GM13977 (cell line): ENCODE results near the gene TNFRSF12A.

Experiments
- DNase-seq: peaks from one replicate; pipeline ENCODE4 v3.0.0; 2012; ENCODE audit warnings: low spot score
- CTCF ChIP-seq: IDR thresholded peaks from 2 replicates; pipeline ENCODE4 v1.5.1; 2012; ENCODE audit warnings: mild to moderate bottlenecking, control low read depth; ENCODE audit not compliant: insufficient read depth; ENCODE audit errors: extremely low read depth, missing control alignments
- in situ Hi-C: fragments of 300-500 bp; cut with MboI; formaldehyde crosslinking; loops from one replicate; pipeline ENCODE4 v1.12.0; 2022; ENCODE audit warnings: low sequenced_read_pairs, low pct_unique_long_range_greater_than_20kb, mixed read lengths, inconsistent platforms; ENCODE audit not compliant: unreplicated experiment

The TNFRSF12A gene

GRCh38 chr16:2985893-2986355 is 34.2 kb upstream of the TNFRSF12A start:
- no peak for DNase-seq
- no peak for TF ChIP-seq CTCF
- in situ Hi-C loops = no loop called here

- no peak for TF ChIP-seq CTCF
- in situ Hi-C loops = no loop called here
- no peak for DNase-seq
Measured at GRCh38 chr16:2986623-2987188, 33.5 kb upstream of the TNFRSF12A start.

GRCh38 chr16:2987286-2987685 is 32.9 kb upstream of the TNFRSF12A start:
- no peak for TF ChIP-seq CTCF
- DNase-seq = no peak
- in situ Hi-C loops = no loop called here

- in situ Hi-C loops = no loop called here
- no peak for DNase-seq
- TF ChIP-seq CTCF = no peak
Measured at GRCh38 chr16:2987833-2988232, 32.3 kb upstream of the TNFRSF12A start.

- TF ChIP-seq CTCF = no peak
- no peak for DNase-seq
- in situ Hi-C loops = no loop called here
Measured at GRCh38 chr16:2988590-2989099, 31.5 kb upstream of the TNFRSF12A start.

GRCh38 chr16:2990891-2991290 is 29.3 kb upstream of the TNFRSF12A start:
- in situ Hi-C loops = no loop called here
- TF ChIP-seq CTCF = no peak
- no peak for DNase-seq
